HUES48 (cell line): ENCODE results near the gene SERAC1.
"Not testable (repeated sequence)": the region's sequence is repeated elsewhere in the genome, so short reads cannot be mapped to it uniquely, and the experiment has no call there.

ENCODE experiments used
- H3K27ac ChIP-seq: one replicate; pipeline ENCODE4 v1.7.0; 2013; ENCODE audit warnings: low read depth, low read length, inconsistent platforms
- H3K27me3 ChIP-seq: 2 replicates; pipeline ENCODE4 v1.6.1; 2013; ENCODE audit warnings: mild to moderate bottlenecking, low read length; ENCODE audit not compliant: control insufficient read depth, insufficient read depth
- H3K36me3 ChIP-seq: 2 replicates; pipeline ENCODE4 v1.6.1; 2013; ENCODE audit warnings: low read length; ENCODE audit not compliant: control insufficient read depth, insufficient read depth
- H3K4me1 ChIP-seq: 2 replicates; pipeline ENCODE4 v1.6.1; 2013; ENCODE audit warnings: mild to moderate bottlenecking, low read length; ENCODE audit not compliant: control insufficient read depth, insufficient read depth
- H3K4me3 ChIP-seq: 2 replicates; pipeline ENCODE4 v1.5.1; 2013; ENCODE audit warnings: mild to moderate bottlenecking, low read depth, low read length
- H3K9ac ChIP-seq: 2 replicates; pipeline ENCODE4 v1.6.1; 2013; ENCODE audit warnings: mild to moderate bottlenecking, low read depth, low read length, moderate library complexity
- H3K9me3 ChIP-seq: 2 replicates; pipeline ENCODE4 v1.6.1; 2013; ENCODE audit warnings: low read length; ENCODE audit not compliant: control insufficient read depth, insufficient read depth

The SERAC1 gene

DNA sequence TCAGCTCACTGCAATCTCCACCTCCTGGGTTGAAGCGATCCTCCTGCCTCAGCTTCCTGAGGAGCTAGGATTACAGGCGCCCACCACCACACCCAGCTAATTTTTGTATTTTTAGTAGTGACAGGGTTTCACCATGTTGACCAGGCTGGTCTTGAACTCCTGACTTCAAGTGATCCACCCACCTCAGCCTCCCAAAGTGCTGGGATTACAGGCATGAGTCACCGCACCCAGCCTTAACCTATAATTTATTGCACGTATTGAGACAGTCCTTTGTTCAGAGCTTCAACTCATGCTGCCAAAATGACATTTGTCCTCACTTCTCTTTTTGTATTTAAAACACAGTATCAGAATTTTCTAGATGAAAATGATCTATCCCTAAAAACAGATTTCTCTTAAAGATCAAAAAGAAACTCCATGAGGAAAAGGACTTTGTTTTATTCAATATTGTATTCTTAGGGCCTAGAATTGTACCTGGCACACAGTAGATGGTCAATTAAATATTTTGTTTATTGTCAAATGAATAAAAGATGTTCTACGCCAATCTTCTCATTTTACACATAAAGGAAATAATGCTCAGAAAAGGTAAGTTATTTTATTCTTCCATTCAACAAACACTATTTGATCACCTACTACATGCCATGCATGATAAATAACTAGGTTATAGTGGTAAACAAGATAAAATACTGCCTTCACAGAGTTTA, 10.8 kb downstream of the SERAC1 start:
- Histone ChIP-seq H3K9ac (no peak overlapping the region), H3K36me3 (peaks cover 22% of the 10 kb centered on the region), H3K27ac (no peak overlapping the region), H3K27me3 (no peaks in the 10 kb centered on the region), H3K4me1 (peaks cover 15% of the 10 kb centered on the region), H3K4me3 (no peak overlapping the region), H3K9me3 (no peaks in the 10 kb centered on the region)

DNA sequence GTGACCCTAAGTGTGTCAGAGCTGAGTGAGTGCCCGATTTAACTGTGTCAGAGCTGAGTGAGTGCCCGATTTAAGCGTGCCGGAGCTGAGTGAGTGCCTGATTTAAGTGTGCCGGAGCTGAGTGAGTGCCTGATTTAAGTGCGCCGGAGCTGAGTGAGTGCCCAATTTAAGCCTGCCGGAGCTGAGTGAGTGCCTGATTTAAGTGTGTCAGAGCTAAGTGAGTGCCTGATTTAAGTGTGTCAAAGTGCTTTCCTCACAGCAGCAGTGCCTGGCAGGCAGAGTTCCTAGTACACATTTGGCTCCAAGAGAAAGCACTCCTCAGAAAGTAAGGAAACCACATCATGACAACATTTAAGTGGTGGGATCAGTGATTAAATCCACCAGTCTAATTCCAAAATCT, 13.2 kb downstream of the SERAC1 start:
- no peaks in the 10 kb centered on the region for H3K27me3 ChIP-seq
- peaks cover 31% of the 10 kb centered on the region for H3K36me3 ChIP-seq
- no peak overlapping the region for H3K27ac ChIP-seq
- H3K4me1 ChIP-seq, result no peaks in the 10 kb centered on the region
- H3K9ac ChIP-seq, result no peak overlapping the region
- H3K9me3 ChIP-seq, result no peaks in the 10 kb centered on the region
- no peak overlapping the region for H3K4me3 ChIP-seq

DNA sequence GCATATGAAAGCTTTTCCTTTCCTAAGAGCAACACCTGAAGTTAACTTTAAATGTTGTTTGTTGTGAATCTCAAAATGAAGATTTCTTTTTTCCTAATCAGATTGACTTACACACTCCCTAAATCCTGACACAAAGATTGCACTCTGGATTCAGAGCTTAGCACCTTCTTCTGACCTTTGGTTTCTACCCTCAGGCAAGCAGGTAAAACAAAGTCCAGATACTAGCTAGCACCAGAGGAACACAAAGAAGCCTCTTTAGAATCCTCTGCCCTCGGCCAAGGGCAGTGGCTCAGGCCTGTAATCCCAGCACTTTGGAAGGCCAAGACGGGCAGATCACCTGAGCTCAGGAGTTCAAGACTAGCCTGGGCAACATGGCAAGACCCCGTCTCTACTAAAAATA, 14.5 kb downstream of the SERAC1 start:
- H3K9ac ChIP-seq, result no peak overlapping the region
- H3K27ac ChIP-seq, result no peak overlapping the region
- no peak overlapping the region for H3K4me3 ChIP-seq
- H3K9me3 ChIP-seq, result no peaks in the 10 kb centered on the region
- no peaks in the 10 kb centered on the region for H3K27me3 ChIP-seq
- peaks cover 35% of the 10 kb centered on the region for H3K36me3 ChIP-seq
- no peaks in the 10 kb centered on the region for H3K4me1 ChIP-seq

DNA sequence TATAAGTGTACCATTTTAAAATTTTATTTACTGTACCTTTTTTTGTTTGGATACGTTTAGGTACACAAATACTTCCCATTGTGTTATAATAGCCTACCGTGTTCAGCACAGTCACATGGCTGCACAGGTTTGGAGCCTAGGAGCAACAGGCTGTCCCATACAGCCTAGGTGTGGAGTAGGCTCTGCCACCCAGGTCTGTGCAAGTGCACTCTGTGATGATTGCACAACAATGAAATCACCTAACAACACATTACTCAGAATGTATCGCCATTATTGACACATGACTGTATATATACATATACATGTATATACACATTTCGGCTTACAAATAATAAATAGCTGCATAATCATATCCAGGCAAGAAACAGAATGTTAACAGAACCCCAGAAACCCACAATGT, 15.4 kb downstream of the SERAC1 start:
- Histone ChIP-seq H3K27me3 (no peaks in the 10 kb centered on the region), H3K27ac (no peak overlapping the region), H3K9me3 (no peaks in the 10 kb centered on the region), H3K9ac (no peak overlapping the region), H3K4me3 (no peak overlapping the region), H3K4me1 (no peaks in the 10 kb centered on the region), H3K36me3 (peaks cover 29% of the 10 kb centered on the region)

DNA sequence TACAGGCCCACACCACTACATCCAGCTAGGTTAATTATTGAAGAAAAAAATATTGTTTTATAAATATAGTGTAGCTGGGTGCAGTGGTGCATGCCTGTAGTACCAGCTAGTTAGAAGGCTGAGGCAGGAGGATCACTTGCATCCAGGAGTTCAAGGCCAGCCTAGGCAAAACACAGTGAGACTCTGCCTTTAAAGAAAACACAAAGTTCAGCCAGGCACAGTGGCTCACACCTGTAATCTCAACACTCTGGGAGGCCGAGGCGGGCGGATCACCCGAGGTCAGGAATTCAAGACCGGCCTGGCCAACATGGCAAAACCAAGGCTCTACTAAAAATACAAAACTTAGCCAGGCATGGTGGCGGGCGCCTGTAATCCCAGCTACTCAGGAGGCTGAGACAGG, 16.0 kb downstream of the SERAC1 start:
- not testable (repeated sequence) for H3K27ac ChIP-seq, H3K4me3 ChIP-seq, H3K27me3 ChIP-seq, H3K9me3 ChIP-seq, H3K4me1 ChIP-seq, H3K9ac ChIP-seq
- peaks cover 27% of the 10 kb centered on the region; the same call in 1 of the 2 replicates for H3K36me3 ChIP-seq

DNA sequence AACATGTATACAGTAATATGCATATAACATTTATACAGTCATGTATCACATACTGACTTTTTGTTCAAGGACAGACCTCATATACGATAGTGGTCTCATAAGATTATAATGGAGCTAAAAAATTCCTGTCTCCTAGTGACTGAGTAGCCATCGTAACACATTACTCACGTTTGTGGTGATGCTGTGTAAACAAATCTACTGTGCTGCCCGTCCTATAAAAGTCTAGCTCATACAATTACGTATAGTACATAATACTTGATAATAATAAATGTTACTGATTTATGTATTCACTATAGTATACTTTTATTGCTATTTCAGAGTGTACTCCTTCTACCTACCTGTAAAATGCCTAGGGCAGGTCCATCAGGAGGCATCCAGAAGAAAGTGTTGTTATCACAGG, 17.4 kb downstream of the SERAC1 start:
- H3K27ac ChIP-seq, result no peak overlapping the region
- no peak overlapping the region for H3K4me3 ChIP-seq
- H3K9ac ChIP-seq, result no peak overlapping the region
- no peaks in the 10 kb centered on the region for H3K27me3 ChIP-seq
- peaks cover 30% of the 10 kb centered on the region for H3K36me3 ChIP-seq
- no peaks in the 10 kb centered on the region for H3K9me3 ChIP-seq
- no peaks in the 10 kb centered on the region for H3K4me1 ChIP-seq

DNA sequence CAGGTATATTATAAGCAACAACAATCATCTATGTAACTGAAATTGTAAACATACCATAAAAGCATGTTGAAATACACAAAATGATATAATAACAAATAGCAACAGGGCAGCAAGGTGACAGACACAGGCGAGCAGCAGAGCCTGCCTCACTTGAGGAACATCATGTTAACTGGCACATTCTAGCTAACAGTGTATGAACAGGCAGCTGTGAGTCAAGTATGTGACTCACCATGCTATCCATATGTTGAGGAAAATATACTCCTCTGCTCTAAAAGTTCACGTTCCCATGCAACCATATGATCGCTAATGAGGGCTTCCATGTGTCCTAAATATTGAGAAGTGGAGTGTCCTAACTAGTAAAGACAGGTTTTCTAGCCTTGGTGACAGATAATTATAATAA, 18.4 kb downstream of the SERAC1 start:
- Histone ChIP-seq H3K9me3 (no peaks in the 10 kb centered on the region), H3K9ac (no peak overlapping the region), H3K27ac (no peak overlapping the region), H3K4me3 (no peak overlapping the region), H3K27me3 (no peaks in the 10 kb centered on the region), H3K4me1 (no peaks in the 10 kb centered on the region), H3K36me3 (peaks cover 24% of the 10 kb centered on the region)

DNA sequence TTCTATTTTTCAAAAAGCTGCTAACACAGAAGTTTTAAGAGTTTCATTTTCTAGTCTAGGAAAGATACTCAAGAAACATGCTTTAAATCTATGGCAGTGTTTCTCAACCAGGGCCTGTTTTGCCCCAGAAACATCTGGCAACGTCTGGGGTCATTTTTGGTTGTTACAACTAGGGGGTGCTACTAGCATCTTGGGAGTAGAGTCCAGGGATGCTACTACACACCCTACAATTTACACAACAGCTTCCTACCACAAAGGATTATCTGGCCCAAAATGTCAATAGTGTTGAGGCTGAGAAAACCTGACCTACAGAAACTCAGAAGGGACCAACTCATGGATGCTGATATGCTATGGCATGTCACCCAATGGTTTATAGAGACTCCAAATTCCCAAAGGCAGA, 24.4 kb downstream of the SERAC1 start:
- Histone ChIP-seq H3K27ac (no peak overlapping the region), H3K4me3 (no peak overlapping the region), H3K9me3 (no peaks in the 10 kb centered on the region), H3K4me1 (no peaks in the 10 kb centered on the region), H3K27me3 (no peaks in the 10 kb centered on the region), H3K9ac (no peak overlapping the region), H3K36me3 (peaks cover 30% of the 10 kb centered on the region)

DNA sequence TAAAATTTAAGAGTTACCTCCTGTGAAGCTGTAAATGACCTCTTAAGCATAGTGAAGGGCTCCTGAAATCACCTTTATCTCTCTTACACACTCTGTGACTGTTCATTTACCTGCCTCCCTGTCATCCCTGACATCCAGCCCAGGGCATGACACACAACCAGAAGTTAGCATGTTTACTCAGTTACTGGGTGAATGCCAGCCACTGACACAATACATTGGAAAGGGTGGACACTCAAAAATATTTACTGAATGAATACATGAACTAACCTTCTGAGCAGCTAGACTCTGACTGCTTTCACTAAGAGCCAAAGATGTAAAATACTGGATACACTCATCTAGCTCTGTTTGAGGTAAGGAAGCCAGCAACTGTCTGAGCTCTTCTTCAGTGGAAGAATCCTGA, 25.3 kb downstream of the SERAC1 start:
- Histone ChIP-seq H3K4me3 (no peak overlapping the region), H3K36me3 (peaks cover 30% of the 10 kb centered on the region), H3K27ac (no peak overlapping the region), H3K4me1 (no peaks in the 10 kb centered on the region), H3K27me3 (no peaks in the 10 kb centered on the region), H3K9me3 (no peaks in the 10 kb centered on the region), H3K9ac (no peak overlapping the region)

DNA sequence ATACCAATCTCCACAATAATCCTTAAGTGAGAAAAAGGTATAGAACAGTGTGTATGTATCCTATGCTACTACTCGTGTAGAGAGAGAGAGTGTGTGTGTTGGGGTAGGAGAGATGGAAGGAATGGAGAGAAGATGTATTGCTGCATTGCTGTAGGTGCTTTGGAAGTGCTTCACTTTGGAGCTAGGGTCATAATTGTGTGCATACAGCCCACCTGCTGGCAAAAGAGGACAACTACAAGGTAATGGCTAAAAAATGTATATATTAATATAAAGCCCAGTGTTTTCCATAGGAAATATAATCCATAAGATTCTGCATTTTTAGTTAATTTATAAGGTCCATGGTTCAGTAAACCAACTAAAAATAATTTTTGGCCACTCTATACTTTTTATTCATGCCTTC, 36.1 kb downstream of the SERAC1 start:
- H3K4me3 ChIP-seq, result no peak overlapping the region
- H3K27me3 ChIP-seq, result no peaks in the 10 kb centered on the region
- H3K36me3 ChIP-seq, result no peaks in the 10 kb centered on the region
- H3K9ac ChIP-seq, result no peak overlapping the region
- H3K27ac ChIP-seq, result no peak overlapping the region
- H3K9me3 ChIP-seq, result no peaks in the 10 kb centered on the region
- H3K4me1 ChIP-seq, result no peaks in the 10 kb centered on the region

DNA sequence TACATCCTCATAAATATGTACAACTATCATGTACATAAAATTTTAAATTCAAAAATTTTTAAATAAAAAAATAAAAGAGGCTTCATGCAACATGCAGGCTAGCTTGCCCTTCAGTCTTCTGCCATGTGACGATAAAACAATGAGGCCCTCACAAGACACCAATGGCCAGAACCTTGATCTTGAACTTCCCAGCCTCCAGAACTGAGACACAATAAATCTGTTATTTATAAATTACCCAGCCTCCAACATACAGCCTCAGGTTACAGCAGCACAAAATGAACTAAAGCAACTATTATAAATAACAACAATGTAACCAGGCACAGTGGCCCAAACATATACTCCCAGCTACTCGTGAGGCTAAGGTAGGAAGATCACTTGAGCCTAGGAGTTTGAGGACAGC, 42.8 kb downstream of the SERAC1 start:
- H3K9ac ChIP-seq, result no peak overlapping the region
- peaks cover 3% of the 10 kb centered on the region; the same call in 1 of the 2 replicates for H3K36me3 ChIP-seq
- no peaks in the 10 kb centered on the region for H3K27me3 ChIP-seq
- no peak overlapping the region for H3K4me3 ChIP-seq
- no peaks in the 10 kb centered on the region for H3K4me1 ChIP-seq
- H3K9me3 ChIP-seq, result no peaks in the 10 kb centered on the region
- no peak overlapping the region for H3K27ac ChIP-seq
